GM11168 (cell line): ENCODE measurements around the gene PAX5.

Source experiments
- in situ Hi-C: fragments of 300-500 bp; cut with MboI; formaldehyde crosslinking; loops from one replicate; pipeline ENCODE4 v1.12.0; 2022; ENCODE audit warnings: low sequenced_read_pairs; ENCODE audit not compliant: unreplicated experiment

Gene PAX5

DNA sequence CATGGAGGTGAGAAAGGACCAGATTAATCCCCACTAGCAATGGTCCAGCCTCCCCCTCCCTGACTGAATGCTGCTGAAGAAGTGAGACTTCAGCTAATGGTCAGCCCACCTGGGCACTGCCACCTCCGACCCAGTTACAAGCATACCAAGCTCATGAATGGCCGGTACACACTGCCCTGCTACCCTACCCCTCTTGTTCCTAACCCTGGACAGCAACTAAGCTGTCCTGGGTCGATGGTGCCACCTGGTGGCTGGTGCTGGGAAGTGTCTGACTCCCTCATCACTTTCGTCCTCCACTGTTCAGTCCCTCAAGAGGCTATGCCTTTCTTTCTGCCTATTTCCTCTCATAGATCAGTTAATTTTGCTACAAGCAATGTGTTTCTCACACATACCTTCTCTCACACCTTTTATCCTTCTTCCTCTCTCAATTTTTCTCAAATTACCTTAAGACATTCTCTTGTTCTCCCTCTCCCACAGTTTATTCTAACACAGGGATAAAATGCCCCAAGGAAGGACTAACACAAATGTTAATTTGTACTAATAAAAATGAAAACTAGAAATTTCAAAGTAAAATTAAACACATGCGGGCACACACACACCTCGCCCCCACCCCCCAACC, 42.4 kb downstream of the PAX5 start:
- in situ Hi-C loops = no loop called here

DNA sequence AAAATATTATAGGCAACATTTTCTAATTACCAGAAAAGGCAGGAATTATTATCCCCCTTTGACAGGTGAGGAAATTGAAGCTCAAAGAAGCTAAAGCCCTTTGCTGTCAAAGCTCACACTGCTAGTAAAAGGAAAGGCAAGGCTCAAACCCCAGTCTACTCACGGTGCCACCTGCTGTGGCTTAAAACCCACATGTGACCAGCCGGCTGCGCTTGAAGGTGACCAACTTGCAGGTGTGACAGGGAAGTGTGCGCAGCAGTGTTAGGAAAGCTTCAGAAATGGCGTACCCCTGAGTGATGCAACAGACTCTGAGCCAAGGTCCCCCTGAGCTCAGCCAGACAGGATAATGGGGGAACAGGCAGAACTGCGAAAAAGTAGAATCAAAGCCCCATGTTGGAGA, 45.2 kb downstream of the PAX5 start:
- in situ Hi-C loops = no loop called here

DNA sequence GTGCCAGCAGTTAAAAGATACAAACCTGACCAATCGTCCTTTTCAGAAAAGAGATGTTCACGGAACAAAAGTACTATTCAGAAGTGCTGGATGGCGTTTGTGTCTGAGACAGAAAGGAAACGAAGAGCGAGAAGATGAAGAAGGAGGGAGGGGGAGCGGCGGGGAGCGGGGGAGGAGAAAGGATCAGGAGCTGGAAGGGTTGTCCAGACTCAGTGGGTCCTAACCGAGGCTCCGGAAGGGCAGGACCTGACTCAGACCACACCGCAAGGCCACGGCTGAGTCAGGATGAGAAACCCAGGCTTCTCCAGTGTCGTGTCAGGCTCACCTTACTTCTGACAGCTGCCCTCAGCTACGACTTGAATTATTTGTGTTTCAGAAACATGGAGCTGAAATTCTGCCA, 46.2 kb downstream of the PAX5 start:
- in situ Hi-C loops = no loop called here

DNA sequence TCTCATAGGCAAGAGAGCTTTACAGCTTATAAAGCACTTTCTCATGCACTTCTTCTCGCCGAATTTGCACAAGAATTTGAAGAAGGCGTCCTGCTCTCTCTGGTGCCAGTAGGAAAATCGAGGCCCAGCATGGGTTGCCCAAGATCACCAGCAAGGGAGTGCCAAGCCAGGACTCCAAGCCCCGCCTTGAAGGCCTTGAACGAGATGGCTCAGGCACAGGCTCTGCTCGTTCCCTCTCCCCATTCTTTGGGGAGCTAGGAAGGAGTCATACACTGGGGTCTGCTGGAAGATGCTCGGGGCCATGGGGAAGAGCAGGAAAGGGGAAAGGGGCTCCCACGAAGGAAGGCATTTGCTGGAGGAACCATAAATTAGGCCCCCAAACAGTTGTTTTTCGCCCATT, 46.7 kb downstream of the PAX5 start:
- in situ Hi-C loops = no loop called here

DNA sequence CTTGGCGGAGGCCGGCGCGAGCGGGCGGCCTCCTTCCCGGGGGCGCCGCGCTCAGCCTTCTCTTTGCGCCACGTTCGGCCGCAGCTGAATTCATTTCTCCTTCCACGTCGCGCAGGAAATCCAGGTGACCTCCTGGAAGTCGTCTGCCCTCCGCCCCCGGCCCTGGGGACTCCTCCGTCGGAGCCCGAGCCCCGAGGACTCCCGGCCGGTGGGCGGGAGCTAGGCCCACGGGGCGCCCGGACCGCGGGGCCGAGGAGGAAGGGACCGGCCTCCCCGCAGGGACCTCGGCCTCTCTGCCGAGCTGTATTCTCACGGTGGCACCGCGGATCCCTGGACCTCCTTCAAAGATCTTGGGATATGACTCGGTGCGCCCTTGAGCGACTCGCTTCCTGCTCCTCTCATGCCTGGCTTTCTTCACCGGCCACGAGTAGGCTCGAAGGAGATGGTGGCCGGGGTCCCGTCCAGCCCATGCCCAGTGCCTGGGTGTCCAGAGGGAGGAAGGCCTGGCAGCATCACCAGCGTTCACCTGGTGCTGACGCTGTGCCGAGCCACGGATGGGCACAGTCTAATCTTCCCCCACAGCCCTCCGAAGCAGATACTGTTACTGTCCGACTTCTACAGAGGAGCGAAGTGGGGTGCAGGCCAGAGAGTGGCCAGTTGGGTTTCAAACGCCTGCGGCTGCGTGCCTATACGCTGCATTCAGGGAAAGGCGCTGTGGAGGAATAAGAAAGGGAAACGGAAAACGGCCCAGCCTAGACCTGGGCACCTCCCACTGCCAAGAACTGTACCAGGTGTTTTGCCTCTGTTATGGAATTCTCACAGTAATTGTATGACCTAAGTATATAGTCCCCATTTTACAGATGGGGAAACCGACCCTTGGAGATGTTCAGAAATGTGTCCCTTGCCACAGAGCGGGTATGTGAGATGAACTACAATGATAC, 47.3 kb downstream of the PAX5 start:
- in situ Hi-C loops = no loop called here

DNA sequence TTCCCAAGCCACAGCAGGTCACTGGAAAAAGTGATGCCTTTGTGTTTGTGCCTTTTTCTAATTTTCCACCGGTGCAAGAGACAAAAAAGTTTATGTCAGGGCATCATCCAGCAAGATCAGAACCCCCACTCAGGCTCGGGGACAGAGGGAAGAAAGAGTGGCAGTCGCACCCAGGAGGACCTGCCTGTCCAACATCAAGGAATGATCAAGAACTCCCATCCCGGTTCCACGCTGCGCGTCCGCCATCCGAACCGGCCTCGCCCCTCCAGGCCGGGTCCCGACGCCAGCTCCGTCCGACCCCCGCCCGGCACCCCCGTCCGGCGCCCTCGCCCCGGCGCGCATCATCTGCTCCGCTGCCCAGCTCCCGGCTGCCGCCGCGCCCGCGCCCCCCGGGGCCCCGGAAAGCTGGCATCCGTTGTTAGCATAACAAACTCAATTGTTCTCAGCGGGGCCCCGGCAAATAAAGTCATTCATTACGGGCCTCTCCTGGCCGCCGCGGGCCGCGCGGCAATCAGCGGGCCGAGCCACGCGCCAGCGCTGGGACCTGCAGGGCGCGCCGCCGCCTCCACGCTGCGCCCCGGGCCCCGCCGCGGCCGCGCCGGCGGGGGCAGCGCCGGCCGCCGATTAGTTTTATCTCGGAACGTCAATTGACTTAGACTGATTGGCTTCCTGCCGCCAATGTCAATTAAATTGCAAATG, 48.1 kb downstream of the PAX5 start:
- in situ Hi-C loops = no loop called here

DNA sequence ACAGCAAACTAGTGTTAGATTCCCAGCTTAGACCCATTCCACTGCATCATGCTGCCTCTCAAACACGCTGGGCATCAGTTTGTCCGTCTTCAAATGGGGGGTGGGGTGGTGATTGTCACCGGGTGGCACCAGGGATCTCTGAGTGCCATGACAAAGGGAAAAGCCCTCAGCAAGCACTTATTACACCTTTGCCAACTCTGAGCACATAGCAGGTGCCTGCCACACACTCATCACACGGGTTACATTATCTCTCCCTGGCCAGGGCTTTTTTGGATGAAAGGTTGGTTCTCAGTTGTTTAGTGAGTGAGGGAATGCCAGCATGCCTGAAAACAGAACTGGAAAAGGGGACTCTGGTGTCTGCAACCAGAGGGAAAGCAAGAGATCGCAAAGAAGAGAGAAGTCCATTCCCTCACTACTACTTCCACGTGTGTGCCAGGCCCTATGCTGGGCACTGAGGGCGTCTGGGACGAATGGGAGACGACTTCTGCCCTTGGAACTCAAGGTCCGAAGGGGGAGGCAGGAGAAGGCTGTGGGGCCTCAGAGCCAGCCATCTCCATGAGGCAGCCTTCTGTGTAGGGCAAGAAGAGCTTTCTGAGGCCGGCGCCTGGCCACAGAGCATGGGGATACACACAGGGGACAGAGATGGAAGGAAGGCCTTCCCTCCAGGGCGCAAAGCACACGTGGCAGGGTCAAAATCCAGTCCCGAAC, 48.9 kb downstream of the PAX5 start:
- in situ Hi-C loops = no loop called here

DNA sequence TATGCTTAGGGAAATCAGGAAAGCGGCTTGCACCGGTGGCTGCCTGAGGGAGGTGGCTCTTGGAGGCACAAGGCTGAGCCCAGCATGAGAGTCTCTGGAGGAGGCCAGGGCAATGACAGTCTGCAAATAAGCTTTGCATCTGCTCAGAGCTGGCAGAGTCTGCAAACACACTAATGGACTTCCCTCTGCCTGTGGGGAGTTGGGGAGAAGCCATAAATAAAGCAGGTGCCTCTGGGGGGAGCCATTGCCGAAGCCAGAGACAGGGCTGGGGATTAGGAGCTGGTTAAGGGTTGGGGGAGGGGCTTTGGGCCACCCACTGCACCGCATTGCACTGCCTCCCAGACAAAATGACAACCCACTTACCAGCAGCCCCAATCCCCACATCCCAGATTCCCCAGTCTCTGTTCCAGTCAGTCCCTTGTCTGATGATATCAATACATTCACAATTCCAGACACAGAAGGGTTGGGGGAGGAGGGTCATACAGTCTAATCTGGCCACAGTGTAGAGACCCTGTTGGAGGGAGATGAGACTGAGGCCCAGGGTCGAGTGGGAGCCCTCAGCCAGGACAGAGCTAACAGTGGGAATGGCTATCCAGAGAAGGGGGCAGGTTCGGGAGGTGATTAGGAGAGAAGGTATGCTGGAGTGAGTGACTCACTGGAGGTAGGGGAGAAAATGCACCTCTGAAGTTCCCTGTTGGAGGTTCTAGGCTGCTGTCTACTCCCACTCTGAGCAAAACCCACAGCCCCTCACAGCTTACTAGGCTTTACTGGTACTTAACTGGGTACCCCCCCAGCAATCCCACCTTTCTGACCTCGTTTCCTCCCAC, 53.7 kb downstream of the PAX5 start:
- in situ Hi-C loops = no loop called here

DNA sequence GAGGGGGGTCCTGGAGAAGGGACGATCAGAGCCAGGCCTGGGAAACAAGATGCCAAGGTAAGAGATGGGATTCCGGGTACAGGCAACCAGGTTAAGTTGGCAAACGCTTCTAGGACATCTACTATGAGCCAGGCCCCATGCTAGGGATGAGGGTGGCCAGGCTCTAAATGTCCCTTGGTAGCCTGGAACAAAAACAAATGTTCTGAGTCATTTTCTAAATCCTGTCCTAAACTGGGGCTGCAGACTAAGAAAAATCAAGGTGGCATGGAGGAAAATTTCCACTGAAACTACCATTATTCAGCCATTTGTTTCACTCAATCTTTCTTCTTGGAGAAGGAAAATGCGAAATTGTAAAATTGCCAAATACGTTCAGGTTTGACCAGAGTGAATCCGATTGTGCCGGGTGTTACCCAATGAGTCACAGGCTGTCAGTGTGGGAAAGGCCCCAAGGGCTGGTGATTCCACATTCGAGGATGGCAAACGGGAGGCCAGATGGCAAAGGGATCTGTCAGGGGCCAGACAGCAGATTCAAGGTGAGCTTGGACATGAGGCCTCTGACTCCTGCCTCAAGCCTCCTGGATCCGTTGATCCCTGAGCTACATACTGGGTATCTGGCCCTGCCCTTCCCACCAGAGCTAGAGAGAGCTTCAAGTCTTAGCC, 57.6 kb downstream of the PAX5 start:
- in situ Hi-C loops = no loop called here

DNA sequence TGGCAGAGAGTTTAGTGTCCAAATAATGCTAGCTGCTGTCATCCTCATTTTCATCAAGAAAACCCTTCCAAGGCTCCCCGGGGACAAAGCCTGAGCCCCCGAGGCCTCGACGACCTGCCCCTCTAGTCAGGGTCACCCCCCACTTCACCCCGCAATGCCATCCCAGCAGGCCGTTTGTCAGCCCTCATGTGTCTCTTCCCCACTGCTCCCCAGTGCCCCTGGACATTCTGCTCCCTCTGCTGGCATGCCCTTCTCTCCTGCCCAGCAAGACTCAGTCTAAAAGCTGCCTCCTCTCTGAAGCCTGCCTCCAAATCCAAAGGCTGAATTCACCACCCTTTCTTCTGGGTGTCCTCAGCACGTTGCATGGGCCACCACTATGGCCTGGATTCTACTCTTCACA, 59.3 kb downstream of the PAX5 start:
- in situ Hi-C loops = no loop called here

DNA sequence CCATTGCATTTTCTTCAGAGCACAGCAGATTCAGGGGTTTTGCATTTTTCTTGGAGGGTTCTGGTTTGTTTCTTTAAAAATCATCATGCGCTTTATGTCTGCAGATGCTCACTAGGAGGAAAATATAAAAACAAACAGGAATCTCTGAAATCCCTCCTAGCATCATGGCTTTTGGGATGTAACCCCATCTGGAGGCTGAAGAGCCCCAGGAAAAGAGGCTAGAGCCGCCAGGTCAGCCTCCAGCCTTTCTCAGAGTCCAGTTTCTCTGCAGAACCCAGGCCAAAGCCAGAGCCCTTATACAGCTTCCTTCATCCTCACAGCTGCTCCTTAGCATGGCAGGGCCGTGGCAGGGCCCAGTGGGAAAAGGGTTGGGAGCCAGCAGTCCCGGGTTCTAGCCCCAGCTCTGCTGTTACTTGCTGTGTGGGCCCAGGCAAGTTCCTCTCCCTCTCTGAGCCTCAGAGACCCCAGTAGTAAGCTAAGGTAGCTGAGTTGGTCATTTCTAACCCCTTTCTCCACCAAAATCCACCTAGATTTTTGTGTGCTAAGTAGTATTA, 62.1 kb downstream of the PAX5 start:
- in situ Hi-C loops = no loop called here

DNA sequence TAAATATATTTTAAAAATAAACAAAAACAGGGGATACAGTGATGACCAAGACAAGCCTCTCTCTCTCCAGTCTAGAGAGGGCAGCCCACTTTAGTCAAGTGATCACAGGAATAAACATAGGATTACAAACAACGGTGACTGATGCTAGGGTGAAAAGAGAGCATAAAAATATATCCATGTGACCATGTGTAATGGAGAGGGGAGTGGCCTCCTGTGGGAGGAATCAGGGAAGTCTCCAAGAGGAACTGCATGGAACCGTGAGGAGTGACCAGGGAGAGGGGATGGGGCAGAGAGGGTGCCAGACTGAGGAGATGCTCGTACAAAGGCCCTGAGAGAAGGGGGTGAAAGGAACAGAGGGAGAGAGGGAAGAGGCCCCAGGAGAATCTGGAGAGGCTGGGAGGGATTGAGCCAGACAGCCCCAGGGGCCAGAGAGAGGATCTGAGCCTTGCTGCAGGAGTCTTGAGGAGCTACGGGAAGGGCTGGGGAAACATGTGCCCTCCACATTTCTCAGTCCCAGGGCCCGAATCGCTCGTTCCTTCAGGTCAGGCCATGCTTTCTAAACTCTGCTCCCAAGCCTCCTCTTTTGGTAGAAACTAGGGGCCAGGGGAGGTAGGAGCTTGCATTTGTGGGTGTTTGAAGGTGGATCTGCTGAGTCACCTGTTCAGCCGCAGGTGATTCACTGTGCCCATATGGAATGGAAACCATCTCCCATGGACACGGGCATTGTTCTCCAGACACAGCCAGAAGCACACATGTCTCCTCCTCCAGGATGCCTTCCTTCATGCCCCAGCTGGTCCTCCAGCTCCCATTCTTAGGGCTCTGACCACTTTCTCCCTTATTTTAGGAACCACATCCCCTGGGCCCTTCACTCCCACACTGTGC, 63.8 kb downstream of the PAX5 start:
- in situ Hi-C loops = no loop called here

DNA sequence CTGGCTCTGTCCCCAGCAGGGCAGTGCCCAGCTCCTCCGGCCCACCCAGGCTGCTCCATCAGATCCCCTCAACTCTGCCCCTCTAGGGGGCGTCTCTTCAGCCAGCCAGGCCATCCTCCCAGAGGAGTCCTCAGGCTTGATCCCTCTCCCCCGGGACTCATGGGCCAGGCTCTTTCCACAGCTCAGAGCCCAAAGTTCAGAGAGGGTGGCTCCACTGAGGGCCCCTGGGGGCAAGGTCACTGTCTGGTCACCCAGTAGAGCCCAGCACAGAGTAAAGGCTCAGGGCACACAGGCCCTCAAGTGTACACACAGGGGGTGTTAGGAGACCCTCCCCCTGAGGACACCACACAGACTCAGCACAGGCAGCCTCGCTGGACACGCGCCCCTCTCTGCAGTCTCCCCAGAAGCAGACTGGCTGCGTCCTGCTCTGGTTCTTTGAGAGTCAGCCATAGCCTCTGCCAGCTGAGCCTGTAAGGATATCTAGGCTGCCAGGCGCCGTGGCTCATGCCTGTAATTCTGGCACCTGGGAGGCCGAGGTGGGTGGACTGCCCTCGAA, 64.8 kb downstream of the PAX5 start:
- in situ Hi-C loops = no loop called here

DNA sequence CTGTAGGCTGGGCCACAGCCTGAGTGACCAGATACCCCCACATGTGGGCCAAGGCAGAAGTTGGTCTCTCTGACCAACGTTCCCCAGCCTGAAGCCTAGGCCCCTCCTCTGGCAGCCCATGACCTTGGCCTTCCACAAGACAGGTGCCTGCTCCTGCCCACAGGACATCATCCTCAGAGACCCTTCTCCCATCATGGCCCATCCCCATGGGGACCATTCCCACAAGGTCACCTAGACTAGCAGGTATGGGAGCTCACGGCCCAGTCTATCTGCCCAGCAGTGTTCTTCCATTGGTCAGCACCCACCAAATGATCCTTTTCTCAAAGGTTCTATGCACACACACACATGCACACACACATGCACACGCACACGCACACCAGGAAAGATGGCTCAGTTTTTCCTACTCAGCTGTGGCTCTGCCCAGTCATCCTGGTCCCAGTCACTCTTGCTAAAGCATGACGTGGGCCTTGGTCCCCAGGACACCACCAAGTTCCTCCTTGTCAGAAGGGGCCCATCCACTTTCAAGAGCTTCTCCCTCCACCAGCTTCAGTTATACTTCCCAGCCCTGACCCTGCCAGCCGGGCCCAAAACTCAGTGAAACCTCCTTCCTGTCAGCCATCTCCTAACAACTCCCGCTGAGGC, 65.4 kb downstream of the PAX5 start:
- in situ Hi-C loops = no loop called here

DNA sequence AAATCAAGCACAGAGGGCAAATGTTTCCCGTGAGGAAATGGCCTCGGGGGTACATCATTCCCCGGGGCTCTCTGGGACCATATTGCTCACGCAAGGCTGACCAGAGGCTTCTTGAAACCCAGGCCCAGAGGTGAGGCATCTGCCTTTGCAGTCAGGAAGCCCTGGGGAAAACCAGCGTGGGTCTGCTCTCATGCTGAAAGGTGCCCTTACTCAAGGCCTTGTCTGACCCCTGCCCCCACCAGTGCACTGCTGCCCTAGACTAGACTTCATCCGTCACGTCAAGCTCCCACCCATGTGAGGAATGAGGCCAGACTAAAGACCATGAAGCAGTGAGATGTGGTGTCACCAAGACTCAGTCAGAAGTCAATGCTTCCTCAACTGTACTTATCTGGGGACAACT, 66.1 kb downstream of the PAX5 start:
- in situ Hi-C loops = no loop called here

DNA sequence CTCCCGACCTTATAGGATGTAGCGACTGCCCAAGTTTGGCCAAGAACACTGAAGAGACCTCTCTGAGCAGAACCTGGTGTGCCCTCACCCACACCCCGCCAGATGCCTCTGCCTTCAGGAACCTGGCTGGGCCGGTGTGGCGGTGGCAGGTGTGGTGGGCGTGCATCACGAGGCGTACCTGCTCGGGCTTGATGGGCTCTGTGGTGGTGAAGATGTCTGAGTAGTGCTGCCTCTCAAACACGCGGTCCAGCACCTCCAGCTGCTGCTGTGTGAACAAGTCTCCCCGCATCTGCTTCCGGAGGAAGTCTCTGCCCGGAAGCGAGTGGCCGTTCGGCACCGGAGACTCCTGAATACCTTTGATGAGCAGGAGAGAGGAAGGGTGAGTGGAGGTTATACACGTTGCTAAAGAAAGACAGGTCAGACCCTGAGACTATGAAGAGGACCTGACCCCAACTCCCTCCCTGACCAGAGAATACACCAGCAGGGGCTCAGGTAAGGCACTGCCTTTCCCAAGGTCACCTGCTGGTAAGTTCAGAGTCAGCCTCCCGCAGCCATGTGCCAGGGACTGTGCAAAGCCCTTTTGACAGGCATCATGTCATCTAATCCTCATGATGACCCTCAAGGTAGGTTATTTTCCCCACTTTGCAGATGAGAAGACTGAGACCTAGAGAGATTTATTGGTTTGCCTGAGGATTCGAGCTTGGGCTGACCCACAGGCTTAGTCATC, 67.5 kb downstream of the PAX5 start:
- in situ Hi-C loops = no loop called here

DNA sequence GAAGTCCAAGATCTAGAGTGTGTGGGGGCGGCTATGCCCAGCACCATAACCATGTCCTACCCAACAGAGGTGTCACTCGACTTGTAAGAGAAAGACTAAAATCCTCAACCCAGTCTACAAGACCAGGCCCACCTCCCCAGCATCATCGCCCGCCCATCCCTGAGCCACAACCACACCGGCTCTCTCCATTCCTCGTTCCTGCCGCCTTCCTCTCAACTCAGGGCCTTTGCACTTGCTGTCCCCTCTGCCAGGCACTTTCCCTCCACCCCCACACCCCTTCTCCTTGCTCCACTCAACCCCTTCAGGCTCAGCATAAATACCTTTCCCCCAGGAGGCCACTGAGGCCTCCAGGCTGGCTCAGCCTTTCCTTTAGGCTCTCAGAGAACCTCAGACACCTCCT, 69.3 kb downstream of the PAX5 start:
- in situ Hi-C loops = no loop called here
